GM04503 (cell line): ENCODE results near the gene COL27A1.

Source experiments
- DNase-seq: peaks from one replicate; pipeline ENCODE4 v3.0.0-alpha.2; 2012; ENCODE audit warnings: low read depth

The COL27A1 gene

GRCh38 chr9:114272739-114273431, 117.5 kb downstream of the COL27A1 start:
- DNase-seq: no peak

- DNase-seq: no peak
These were observed 118.1 kb downstream of the COL27A1 start for GRCh38 chr9:114273461-114273881.

- DNase-seq: no peak
These were observed 118.9 kb downstream of the COL27A1 start for GRCh38 chr9:114274217-114274616.

- no peak for DNase-seq
These were observed 120.1 kb downstream of the COL27A1 start for GRCh38 chr9:114275246-114276004.

- peak; percentile 97 for DNase-seq
These were observed 121.8 kb downstream of the COL27A1 start for GRCh38 chr9:114276908-114277821.

GRCh38 chr9:114278356-114278755, 123.0 kb downstream of the COL27A1 start:
- no peak for DNase-seq

GRCh38 chr9:114278881-114279570, 123.7 kb downstream of the COL27A1 start:
- no peak for DNase-seq

- no peak for DNase-seq
These were observed 124.4 kb downstream of the COL27A1 start for GRCh38 chr9:114279693-114280092.

GRCh38 chr9:114280636-114281472, 125.5 kb downstream of the COL27A1 start:
- DNase-seq: no peak

- DNase-seq: no peak
These were observed 126.3 kb downstream of the COL27A1 start for GRCh38 chr9:114281473-114282103.

GRCh38 chr9:114282104-114282485, 126.8 kb downstream of the COL27A1 start:
- no peak for DNase-seq

GRCh38 chr9:114282507-114282906, 127.2 kb downstream of the COL27A1 start:
- no peak for DNase-seq

- peak; percentile 71 for DNase-seq
These were observed 127.6 kb downstream of the COL27A1 start for GRCh38 chr9:114282926-114283325.

- DNase-seq: no peak
These were observed 128.3 kb downstream of the COL27A1 start for GRCh38 chr9:114283551-114284111.

- DNase-seq: no peak
These were observed 129.2 kb downstream of the COL27A1 start for GRCh38 chr9:114284316-114285060.

GRCh38 chr9:114285166-114285867, 130.0 kb downstream of the COL27A1 start:
- no peak for DNase-seq

- no peak for DNase-seq
These were observed 130.9 kb downstream of the COL27A1 start for GRCh38 chr9:114286146-114286679.

GRCh38 chr9:114287001-114287762, 131.8 kb downstream of the COL27A1 start:
- DNase-seq: no peak
